ENCODE measurements around the gene MYADML2. TPM values are rescaled to one million over a fixed set of nuclear protein-coding genes. Genes with fewer than 3 reads are reported as not detected.

The MYADML2 gene
- total RNA-seq, 2 experiments from 2014 or later, result not detected

DNA sequence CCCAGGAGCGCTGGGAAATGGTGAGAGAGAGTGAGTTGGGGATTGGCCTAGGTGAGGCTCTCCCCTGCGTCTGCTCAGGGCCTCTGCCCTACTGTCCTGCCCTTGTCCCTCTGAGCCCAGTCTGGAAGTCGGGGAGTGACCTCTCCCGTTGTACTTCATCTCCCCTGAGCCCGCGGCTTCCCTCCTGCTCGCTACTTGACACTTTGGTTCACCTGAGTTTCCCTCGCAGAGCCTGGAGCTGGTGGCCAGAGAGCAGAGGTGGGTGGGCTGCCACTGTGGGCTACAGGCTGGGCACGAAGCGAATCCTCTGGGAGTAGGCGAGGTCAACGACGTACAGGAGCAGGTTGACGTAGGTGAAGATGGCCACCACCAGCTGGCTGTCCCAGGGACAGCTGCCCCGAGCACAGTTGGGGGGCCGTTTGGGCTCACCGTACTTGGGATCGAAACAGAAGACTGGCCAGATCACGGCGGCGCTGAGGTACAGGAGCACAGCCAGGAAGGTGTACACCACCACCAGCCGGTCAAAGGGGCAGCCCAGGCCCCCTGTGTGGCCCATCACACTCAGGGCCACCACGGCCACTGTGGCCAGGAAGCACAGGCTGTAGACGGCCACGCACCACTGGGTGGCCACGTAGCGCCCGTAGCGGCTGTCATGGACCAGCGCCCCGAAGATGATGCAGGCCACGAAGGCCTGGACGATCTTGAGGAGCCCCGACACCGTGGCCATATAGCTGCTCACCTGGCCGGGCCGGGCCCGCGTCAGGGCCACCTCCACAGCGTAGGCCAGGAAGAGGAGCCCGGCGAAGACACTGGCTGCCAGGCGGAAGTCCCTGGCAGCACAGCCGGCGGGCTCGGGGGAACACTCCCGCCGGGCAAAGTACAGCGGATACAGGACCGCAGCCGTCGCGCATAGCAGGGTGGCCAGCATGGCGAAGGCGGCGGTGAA lies 6.2 kb downstream of the MYADML2 start:
- Mint-ChIP-seq H3K9me3 (ENCODE audit: insufficient read depth) (no peaks in the 10 kb centered on the region), H3K27me3 (ENCODE audit: low read depth) (no peaks in the 10 kb centered on the region), H3K27ac (peak overlapping the region; percentile 34), H3K4me3 (no peak overlapping the region), H3K4me1 (ENCODE audit: low read depth) (peaks cover 18% of the 10 kb centered on the region), H3K36me3 (ENCODE audit: low read depth) (peaks cover 2% of the 10 kb centered on the region)
- ATAC-seq, result no peak
- CTCF ChIA-PET, result interaction anchor here (0.6 kb wide), 1 partner anchor 59 kb away, joined by 3 read pairs; no protein-coding TSS in a partner anchor
- DNase-seq, result no peak
- POLR2A ChIA-PET, result no interaction called here

DNA sequence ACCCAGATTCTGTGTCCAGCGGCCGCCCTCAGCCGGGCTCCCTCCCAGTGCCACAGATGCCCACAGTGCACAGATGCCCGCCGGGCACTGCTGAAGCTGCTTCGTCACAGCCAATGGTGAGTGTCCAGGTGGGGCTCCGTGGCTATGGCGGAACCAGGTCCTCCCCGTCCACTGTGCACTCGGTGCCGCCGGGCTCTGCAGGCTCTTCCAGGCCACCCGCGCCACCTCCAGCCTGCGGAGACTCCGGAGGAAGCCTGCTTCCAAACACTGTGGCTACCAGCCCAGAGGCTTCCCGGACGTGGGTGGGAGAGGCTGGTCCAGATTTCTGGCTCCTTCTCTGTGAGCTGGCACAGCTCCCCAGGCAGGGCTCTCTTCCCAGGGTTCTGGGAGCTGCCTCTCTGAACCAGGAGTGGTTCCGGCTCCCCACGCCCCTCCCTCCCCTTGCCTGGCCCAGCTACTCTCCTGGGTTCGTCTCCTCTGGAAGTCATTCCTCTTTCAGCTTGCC lies 7.1 kb downstream of the MYADML2 start:
- peaks cover 21% of the 10 kb centered on the region for H3K4me1 Mint-ChIP-seq (ENCODE audit: low read depth)
- CTCF ChIA-PET, result no interaction called here
- ATAC-seq (no peak), DNase-seq (no peak)
- H3K27ac Mint-ChIP-seq, result peak overlapping the region; percentile 34
- peaks cover 4% of the 10 kb centered on the region for H3K36me3 Mint-ChIP-seq (ENCODE audit: low read depth)
- no peaks in the 10 kb centered on the region for H3K9me3 Mint-ChIP-seq (ENCODE audit: insufficient read depth)
- POLR2A ChIA-PET, result no interaction called here
- H3K27me3 Mint-ChIP-seq (ENCODE audit: low read depth), result no peaks in the 10 kb centered on the region
- no peak overlapping the region for H3K4me3 Mint-ChIP-seq

DNA sequence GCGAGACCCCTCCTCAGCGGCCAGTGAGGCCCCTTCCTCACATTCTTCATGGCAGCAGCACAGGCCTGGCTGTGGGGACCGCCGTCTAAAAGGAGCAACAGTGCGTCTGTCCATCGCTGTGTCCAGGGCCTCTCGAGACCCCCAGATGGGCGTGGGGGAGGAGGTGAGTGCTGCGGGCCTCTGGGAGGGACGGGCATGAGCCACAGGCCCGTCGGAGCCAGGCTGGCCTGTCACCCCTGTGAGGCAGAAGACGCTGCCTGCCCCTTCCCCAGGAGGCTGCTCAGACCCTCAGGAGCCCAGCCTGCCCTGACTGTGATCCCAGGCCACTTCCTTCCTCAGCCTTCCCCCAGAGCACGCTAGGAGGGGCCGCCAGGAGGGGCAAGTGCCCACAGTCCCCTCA lies 7.8 kb downstream of the MYADML2 start:
- ChIA-PET CTCF (interaction anchor here (1.1 kb wide), 1 partner anchor 81 kb away, joined by 3 read pairs; no protein-coding TSS in a partner anchor), POLR2A (no interaction called here)
- Mint-ChIP-seq H3K27me3 (ENCODE audit: low read depth) (no peaks in the 10 kb centered on the region), H3K27ac (no peak overlapping the region), H3K4me3 (no peak overlapping the region), H3K9me3 (ENCODE audit: insufficient read depth) (no peaks in the 10 kb centered on the region), H3K36me3 (ENCODE audit: low read depth) (peaks cover 4% of the 10 kb centered on the region), H3K4me1 (ENCODE audit: low read depth) (peaks cover 21% of the 10 kb centered on the region)
- no peak for DNase-seq
- ATAC-seq, result no peak

DNA sequence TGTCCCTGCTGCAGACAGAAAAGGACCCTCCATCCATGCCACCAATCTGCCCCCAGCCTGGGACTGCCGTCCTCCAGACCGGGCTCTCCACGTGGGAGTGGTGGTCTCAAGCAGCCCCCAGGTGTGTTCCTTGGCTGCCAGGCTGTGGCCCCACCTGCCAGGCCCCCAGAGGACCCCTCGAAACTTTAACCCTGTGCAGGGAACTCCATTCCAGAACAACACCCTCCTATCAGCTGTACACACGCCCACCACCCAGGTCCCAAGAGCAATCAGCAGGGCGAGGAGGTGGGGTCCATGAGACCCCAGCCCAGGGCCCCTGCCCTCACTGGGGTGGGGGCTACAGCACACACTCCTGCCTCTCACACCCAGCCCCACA lies 11.3 kb downstream of the MYADML2 start:
- peak overlapping the region; percentile 43 for H3K27ac Mint-ChIP-seq
- peaks cover 34% of the 10 kb centered on the region for H3K4me1 Mint-ChIP-seq (ENCODE audit: low read depth)
- no peak for ATAC-seq
- ChIA-PET CTCF (interaction anchor here (1.8 kb wide), 1 partner anchor 8 kb away, joined by 7 read pairs; no protein-coding TSS in a partner anchor), POLR2A (no interaction called here)
- H3K4me3 Mint-ChIP-seq, result peak overlapping the region; percentile 80
- H3K9me3 Mint-ChIP-seq (ENCODE audit: insufficient read depth), result no peaks in the 10 kb centered on the region
- peaks cover 4% of the 10 kb centered on the region for H3K36me3 Mint-ChIP-seq (ENCODE audit: low read depth)
- no peak for DNase-seq
- no peaks in the 10 kb centered on the region for H3K27me3 Mint-ChIP-seq (ENCODE audit: low read depth)

DNA sequence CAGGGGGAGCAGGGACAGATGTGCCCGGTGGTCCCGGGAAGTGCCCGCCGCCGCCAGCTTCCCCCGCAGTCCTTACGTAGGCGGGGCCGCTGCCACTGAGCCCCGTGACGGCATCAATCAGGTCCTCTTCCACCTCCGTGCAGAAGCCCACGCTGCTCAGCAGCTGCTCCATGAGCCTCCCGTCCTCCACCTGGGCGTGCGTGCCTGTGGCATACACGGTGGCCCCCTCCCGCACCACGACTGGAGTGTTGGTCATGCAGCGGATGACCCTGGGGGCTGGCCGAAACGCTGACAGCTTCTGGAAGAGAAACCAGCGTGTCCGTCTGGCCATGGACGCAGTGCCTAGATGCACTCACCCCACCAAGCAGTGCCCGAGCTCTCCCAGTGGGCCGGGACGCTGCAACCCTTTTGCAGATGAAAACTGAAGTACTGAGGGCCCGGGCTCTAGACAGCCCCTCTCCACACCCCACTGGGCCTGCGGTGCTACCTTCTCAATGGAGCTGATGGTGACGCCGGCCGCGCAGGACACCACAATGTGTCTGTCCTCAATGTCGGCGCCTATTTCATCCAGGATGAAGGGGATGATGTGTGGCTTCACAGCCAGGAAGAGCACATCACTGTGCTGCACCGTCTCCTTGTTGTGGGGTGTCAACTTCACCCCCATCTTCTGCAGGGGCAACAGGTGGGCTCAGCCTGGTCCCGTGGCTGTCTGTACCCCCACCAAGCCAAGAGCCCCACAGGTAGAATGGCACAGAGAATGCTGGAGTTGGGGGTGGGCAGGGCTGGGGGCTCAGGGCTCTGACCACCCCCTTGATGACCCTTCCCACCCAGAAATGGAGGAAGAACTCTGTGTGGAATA lies 12.0 kb downstream of the MYADML2 start:
- H3K4me3 Mint-ChIP-seq, result peak overlapping the region; percentile 80
- H3K27me3 Mint-ChIP-seq (ENCODE audit: low read depth), result no peaks in the 10 kb centered on the region
- no peaks in the 10 kb centered on the region for H3K9me3 Mint-ChIP-seq (ENCODE audit: insufficient read depth)
- H3K4me1 Mint-ChIP-seq (ENCODE audit: low read depth), result peaks cover 34% of the 10 kb centered on the region
- peaks cover 4% of the 10 kb centered on the region for H3K36me3 Mint-ChIP-seq (ENCODE audit: low read depth)
- ChIA-PET POLR2A (no interaction called here), CTCF (interaction anchor here (1.0 kb wide), 1 partner anchor 24 kb away, joined by 3 read pairs; no protein-coding TSS in a partner anchor)
- H3K27ac Mint-ChIP-seq, result no peak overlapping the region
- DNase-seq (no peak), ATAC-seq (no peak)

DNA sequence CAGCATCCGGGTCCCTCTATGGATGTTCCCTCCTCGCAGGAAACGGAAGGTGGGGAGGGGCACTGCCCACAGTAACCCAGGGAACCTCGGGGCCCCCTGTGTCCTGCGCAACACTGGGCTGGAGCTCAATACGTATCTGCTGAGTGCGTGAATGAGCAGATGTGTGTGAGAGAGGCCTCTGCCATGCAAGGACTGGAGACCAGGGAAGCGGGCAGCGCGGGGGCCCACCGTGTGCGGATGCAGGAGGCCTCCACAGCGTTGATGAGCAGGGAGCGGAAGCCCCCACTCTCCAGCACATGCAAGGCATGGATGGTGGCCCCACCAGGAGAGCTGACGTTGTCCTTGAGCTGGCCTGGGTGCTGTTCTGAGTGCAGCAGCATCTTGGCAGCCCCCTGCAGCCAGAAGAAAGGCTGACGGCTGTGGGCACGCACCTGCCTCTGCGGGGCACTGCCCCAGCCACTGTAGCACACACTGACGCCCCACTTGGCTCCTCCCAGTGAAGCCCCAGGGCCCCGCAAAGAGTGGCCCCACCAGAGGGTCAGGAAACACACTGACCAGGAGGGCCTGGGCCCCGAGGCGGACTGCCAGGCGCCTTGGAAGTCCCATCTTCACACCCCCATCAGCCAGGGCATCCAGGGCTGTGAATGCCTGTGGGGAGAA lies 12.8 kb downstream of the MYADML2 start:
- ChIA-PET POLR2A (no interaction called here), CTCF (interaction anchor here (1.0 kb wide), 1 partner anchor 25 kb away, joined by 3 read pairs; no protein-coding TSS in a partner anchor)
- DNase-seq, result no peak
- no peak for ATAC-seq
- Mint-ChIP-seq H3K4me1 (ENCODE audit: low read depth) (peaks cover 34% of the 10 kb centered on the region), H3K4me3 (no peak overlapping the region), H3K9me3 (ENCODE audit: insufficient read depth) (no peaks in the 10 kb centered on the region), H3K27ac (no peak overlapping the region), H3K36me3 (ENCODE audit: low read depth) (peaks cover 4% of the 10 kb centered on the region), H3K27me3 (ENCODE audit: low read depth) (no peaks in the 10 kb centered on the region)

DNA sequence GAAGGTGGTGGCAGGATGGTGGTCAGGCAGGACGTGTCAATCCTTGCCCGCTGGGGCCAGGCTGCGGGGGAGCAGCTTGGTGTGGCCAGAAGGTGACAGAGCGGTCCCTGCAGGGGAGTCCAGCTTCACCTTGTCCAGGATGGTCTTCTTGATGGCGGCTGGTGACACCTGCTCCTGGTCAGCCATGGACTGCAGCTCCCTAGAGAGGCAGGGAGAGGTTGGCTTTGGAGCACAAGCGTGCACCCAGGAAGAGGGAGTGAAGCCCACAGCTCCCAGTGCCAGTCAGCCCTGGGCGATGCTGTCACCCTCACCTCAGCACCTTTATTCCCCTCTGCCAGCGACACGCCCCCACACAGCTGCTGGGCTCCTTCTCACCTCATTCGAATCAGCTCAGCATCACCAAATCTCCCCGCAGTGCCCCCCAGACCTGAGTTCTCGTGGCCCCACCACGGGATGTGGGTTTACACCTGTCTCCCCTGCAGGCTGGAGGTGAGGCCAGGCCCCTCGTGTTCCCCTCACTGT lies 13.8 kb downstream of the MYADML2 start:
- Mint-ChIP-seq H3K36me3 (ENCODE audit: low read depth) (peaks cover 4% of the 10 kb centered on the region), H3K27ac (peak overlapping the region; percentile 11), H3K4me3 (no peak overlapping the region), H3K9me3 (ENCODE audit: insufficient read depth) (no peaks in the 10 kb centered on the region), H3K27me3 (ENCODE audit: low read depth) (no peaks in the 10 kb centered on the region), H3K4me1 (ENCODE audit: low read depth) (peaks cover 36% of the 10 kb centered on the region)
- CTCF ChIA-PET, result interaction anchor here (1.0 kb wide), 1 partner anchor 26 kb away, joined by 4 read pairs; no protein-coding TSS in a partner anchor
- DNase-seq (no peak), ATAC-seq (no peak)
- POLR2A ChIA-PET, result no interaction called here

DNA sequence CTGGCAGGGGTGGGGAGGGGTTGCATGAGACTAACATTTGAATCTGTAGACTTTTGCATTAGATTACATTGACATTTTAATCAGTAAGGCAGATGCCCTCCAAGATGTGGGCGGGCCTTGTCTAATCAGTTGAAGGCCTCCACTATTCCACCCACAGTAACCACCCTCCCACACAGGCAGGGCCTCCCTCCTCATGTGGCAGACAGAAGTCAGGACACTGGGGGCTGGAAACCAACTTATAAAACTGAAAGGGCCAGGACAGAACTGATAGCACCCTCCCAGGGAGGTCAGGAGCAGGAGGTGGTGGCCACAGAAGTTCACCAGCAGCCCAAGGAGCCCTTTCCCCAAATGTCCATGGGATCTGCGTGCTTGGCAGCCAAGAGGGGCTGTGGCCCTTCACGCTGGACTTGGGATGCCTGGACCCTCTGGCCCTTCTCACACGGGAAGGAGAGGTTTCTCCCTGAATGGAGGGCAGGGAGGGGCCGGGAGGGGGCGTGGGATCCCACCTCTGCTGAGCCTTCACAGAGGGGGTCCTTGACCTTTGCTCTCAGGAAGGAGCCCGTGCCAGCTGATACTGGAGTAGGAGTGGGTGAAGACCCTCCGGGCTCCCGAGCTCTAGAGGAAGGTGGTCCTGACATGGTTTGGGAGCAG lies 14.6 kb downstream of the MYADML2 start:
- no peak for DNase-seq
- no peaks in the 10 kb centered on the region for H3K27me3 Mint-ChIP-seq (ENCODE audit: low read depth)
- H3K9me3 Mint-ChIP-seq (ENCODE audit: insufficient read depth), result no peaks in the 10 kb centered on the region
- ChIA-PET POLR2A (interaction anchor here (0.9 kb wide), 1 partner anchor 16 kb away, joined by 3 read pairs; no protein-coding TSS in a partner anchor), CTCF (interaction anchor here (0.9 to 1.0 kb wide), 2 partner anchors 27 kb away, joined by 3 to 4 read pairs; no protein-coding TSS in a partner anchor)
- no peak overlapping the region for H3K27ac Mint-ChIP-seq
- H3K36me3 Mint-ChIP-seq (ENCODE audit: low read depth), result peaks cover 4% of the 10 kb centered on the region
- H3K4me3 Mint-ChIP-seq, result no peak overlapping the region
- no peak for ATAC-seq
- H3K4me1 Mint-ChIP-seq (ENCODE audit: low read depth), result peaks cover 28% of the 10 kb centered on the region

DNA sequence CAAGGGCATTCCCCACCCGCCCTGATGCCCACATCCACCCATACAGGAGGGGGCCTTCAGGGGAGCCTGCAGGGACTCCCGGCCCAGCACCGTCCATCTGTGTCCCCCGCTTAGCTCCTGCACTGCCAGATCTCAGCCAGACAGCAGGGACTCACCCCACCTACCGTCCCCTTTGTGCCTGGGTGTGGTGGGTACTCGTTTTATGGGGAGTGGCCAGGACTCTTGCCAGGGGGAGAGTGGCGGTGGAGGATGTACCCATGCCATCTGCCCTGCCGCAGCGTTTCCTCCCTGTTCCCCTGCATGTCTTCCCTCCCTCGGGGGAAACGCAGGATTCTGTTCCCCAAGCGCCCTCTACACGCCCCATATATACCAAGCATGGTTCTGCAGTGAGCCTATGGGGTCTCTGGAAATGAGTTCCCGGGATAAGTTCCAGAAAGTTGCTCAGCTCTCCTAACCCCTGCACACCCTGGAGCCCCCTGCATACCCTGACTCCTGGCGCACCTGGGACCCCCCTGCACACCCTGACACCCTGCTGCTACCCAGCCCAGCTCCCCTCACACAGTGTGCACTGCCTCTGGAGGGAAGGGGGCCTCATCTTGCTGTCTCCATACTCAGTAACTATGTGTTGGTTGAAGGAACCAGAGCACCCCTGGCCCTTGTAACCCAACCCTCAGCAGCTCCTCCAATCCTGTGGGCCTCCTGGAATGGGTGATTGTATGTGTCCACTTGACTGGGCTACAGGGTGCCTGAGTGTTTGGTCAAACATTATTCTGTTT lies 15.3 kb downstream of the MYADML2 start:
- no peaks in the 10 kb centered on the region for H3K27me3 Mint-ChIP-seq (ENCODE audit: low read depth)
- POLR2A ChIA-PET, result interaction anchor here (0.9 kb wide), 1 partner anchor 15 kb away, joined by 3 read pairs; no protein-coding TSS in a partner anchor
- no peaks in the 10 kb centered on the region for H3K9me3 Mint-ChIP-seq (ENCODE audit: insufficient read depth)
- no peak overlapping the region for H3K4me3 Mint-ChIP-seq
- peaks cover 27% of the 10 kb centered on the region for H3K4me1 Mint-ChIP-seq (ENCODE audit: low read depth)
- CTCF ChIA-PET, result interaction anchor here (0.9 kb wide), 1 partner anchor 28 kb away, joined by 3 read pairs; no protein-coding TSS in a partner anchor
- ATAC-seq (no peak), DNase-seq (no peak)
- no peak overlapping the region for H3K27ac Mint-ChIP-seq
- peaks cover 4% of the 10 kb centered on the region for H3K36me3 Mint-ChIP-seq (ENCODE audit: low read depth)

DNA sequence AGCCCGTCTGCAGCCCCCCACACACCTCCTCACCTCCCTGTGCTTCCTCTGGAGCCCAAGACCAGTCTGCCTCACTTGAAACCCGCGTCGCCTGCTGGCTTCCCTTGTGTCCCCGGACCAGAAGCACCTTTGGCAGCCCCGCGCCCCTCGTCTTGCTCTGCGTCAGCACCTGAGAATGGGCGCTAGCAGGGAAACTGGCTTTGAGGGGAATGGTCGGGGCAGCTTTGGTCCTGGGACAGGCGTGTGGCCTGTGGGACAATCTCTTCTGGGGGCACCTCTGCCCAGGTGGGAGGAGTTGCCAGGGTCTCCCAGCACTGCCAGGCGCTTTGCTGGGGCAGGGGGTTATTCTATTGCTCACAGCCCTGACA lies 15.9 kb downstream of the MYADML2 start:
- no peak overlapping the region for H3K4me3 Mint-ChIP-seq
- no peaks in the 10 kb centered on the region for H3K27me3 Mint-ChIP-seq (ENCODE audit: low read depth)
- ChIA-PET POLR2A (no interaction called here), CTCF (interaction anchor here (1.8 kb wide), 1 partner anchor 39 kb away, joined by 5 read pairs; no protein-coding TSS in a partner anchor)
- H3K9me3 Mint-ChIP-seq (ENCODE audit: insufficient read depth), result no peaks in the 10 kb centered on the region
- H3K36me3 Mint-ChIP-seq (ENCODE audit: low read depth), result peaks cover 4% of the 10 kb centered on the region
- H3K27ac Mint-ChIP-seq, result no peak overlapping the region
- ATAC-seq, result no peak
- peaks cover 28% of the 10 kb centered on the region for H3K4me1 Mint-ChIP-seq (ENCODE audit: low read depth)
- DNase-seq, result no peak

All from activated CD8-positive, alpha-beta T cell treated with anti-CD3 and anti-CD28 coated beads, Interleukin-2, amount 10 ng/mL, durations not matched to agents 7 days and 5 days (primary cell).